WTC11 (cell line): ENCODE measurements around the gene KCNQ4. TPM values are rescaled to one million over a fixed set of nuclear protein-coding genes. Genes with fewer than 3 reads are reported as not detected.

Experiments
- ATAC-seq: fragments of 200-7000 bp; cut with Tn5 transposase; 2 replicates; pipeline ENCODE4 v1.10.0; 2021; ENCODE audit warnings: mild to moderate bottlenecking, moderate library complexity
- CTCF ChIA-PET: fragments of 300-600 bp; sonication (Branson Sonifier 250); formaldehyde crosslinking; loops from one replicate; lab custom pipeline; 2021; ENCODE audit warnings: antibody characterized with exemption; lab: Charles Lee
- POLR2A ChIA-PET: fragments of 350-600 bp; sonication (Branson Sonifier 250); formaldehyde crosslinking; loops from one replicate; lab custom pipeline; 2021; ENCODE audit warnings: antibody characterized with exemption; lab: Charles Lee
- DNase-seq: peaks from one replicate; pipeline ENCODE4 v3.0.0; 2021; ENCODE audit warnings: low spot score
- H3K27ac Mint-ChIP-seq: 2 replicates; pipeline ENCODE4 v1.8.0; 2021; ENCODE audit warnings: mixed read lengths
- H3K27me3 Mint-ChIP-seq: 2 replicates; pipeline ENCODE4 v1.8.0; 2021; ENCODE audit warnings: low read depth, mild to moderate bottlenecking, moderate library complexity, mixed read lengths
- H3K36me3 Mint-ChIP-seq: 2 replicates; pipeline ENCODE4 v1.8.0; 2021; ENCODE audit warnings: mixed read lengths
- H3K4me1 Mint-ChIP-seq: 2 replicates; pipeline ENCODE4 v1.8.0; 2022; ENCODE audit warnings: mixed read lengths
- H3K4me3 Mint-ChIP-seq: 2 replicates; pipeline ENCODE4 v1.8.0; 2021; ENCODE audit warnings: mild to moderate bottlenecking, moderate library complexity, mixed read lengths
- H3K9me3 Mint-ChIP-seq: 2 replicates; pipeline ENCODE4 v1.8.0; 2021; ENCODE audit warnings: mixed read lengths
- ATF1 ChIP-seq: sonication (generic); formaldehyde crosslinking; IDR thresholded peaks from 2 replicates; pipeline ENCODE4 v1.8.1; 2023; ENCODE audit warnings: mild to moderate bottlenecking, moderate library complexity, missing genetic modification reagents
- ATF2 ChIP-seq: sonication (generic); formaldehyde crosslinking; IDR thresholded peaks from 2 replicates; pipeline ENCODE4 v1.8.1; 2022; ENCODE audit warnings: low read depth, missing genetic modification reagents, borderline replicate concordance
- ATF6 ChIP-seq: sonication (generic); formaldehyde crosslinking; IDR thresholded peaks from 2 replicates; pipeline ENCODE4 v1.8.1; 2023; ENCODE audit warnings: mild to moderate bottlenecking, missing genetic modification reagents
- CREB1 ChIP-seq: sonication (generic); formaldehyde crosslinking; IDR thresholded peaks from 2 replicates; pipeline ENCODE4 v1.8.0; 2023; ENCODE audit warnings: mild to moderate bottlenecking, missing genetic modification reagents
- E2F4 ChIP-seq: sonication (generic); formaldehyde crosslinking; IDR thresholded peaks from 2 replicates; pipeline ENCODE4 v1.8.1; 2022; ENCODE audit warnings: low read depth, mild to moderate bottlenecking, moderate library complexity, missing genetic modification reagents, borderline replicate concordance
- ESRRA ChIP-seq: sonication (generic); formaldehyde crosslinking; IDR thresholded peaks from 2 replicates; pipeline ENCODE4 v1.8.1; 2022; ENCODE audit warnings: mild to moderate bottlenecking, missing genetic modification reagents, borderline replicate concordance
- FOXK1 ChIP-seq: sonication (generic); formaldehyde crosslinking; IDR thresholded peaks from 2 replicates; pipeline ENCODE4 v1.8.0; 2022; ENCODE audit warnings: mild to moderate bottlenecking, moderate library complexity, missing genetic modification reagents
- FOXP4 ChIP-seq: sonication (generic); formaldehyde crosslinking; IDR thresholded peaks from 2 replicates; pipeline ENCODE4 v1.8.0; 2022; ENCODE audit warnings: mild to moderate bottlenecking, missing genetic modification reagents
- IRF1 ChIP-seq: sonication (generic); formaldehyde crosslinking; IDR thresholded peaks from 2 replicates; pipeline ENCODE4 v1.8.0; 2023; ENCODE audit warnings: missing genetic modification reagents
- JUN ChIP-seq: sonication (generic); formaldehyde crosslinking; IDR thresholded peaks from 2 replicates; pipeline ENCODE4 v1.8.0; 2023; ENCODE audit warnings: mild to moderate bottlenecking, missing genetic modification reagents
- KAT7 ChIP-seq: sonication (generic); formaldehyde crosslinking; IDR thresholded peaks from 2 replicates; pipeline ENCODE4 v1.8.1; 2023; ENCODE audit warnings: missing genetic modification reagents, mild to moderate bottlenecking, borderline replicate concordance
- MAX ChIP-seq: sonication (generic); formaldehyde crosslinking; IDR thresholded peaks from 2 replicates; pipeline ENCODE4 v1.8.0; 2022; ENCODE audit warnings: mild to moderate bottlenecking, missing genetic modification reagents
- NFE2L1 ChIP-seq: sonication (generic); formaldehyde crosslinking; IDR thresholded peaks from 2 replicates; pipeline ENCODE4 v1.8.1; 2023; ENCODE audit warnings: missing genetic modification reagents
- NR1H2 ChIP-seq: sonication (generic); formaldehyde crosslinking; IDR thresholded peaks from 2 replicates; pipeline ENCODE4 v1.9.0; 2021; ENCODE audit warnings: mild to moderate bottlenecking, moderate library complexity, missing genetic modification reagents
- NR3C1 ChIP-seq: sonication (generic); formaldehyde crosslinking; conservative IDR thresholded peaks from 2 replicates; pipeline ENCODE4 v1.8.1; 2023; ENCODE audit warnings: low read depth, mild to moderate bottlenecking, missing genetic modification reagents
- PRDM15 ChIP-seq: sonication (generic); formaldehyde crosslinking; IDR thresholded peaks from 2 replicates; pipeline ENCODE4 v1.8.0; 2022; ENCODE audit warnings: missing genetic modification reagents
- PRRX2 ChIP-seq: fragments of 250-450 bp; sonication (Bioruptor Pico); IDR thresholded peaks from 2 replicates; pipeline ENCODE4 v1.8.0; 2021; ENCODE audit warnings: mild to moderate bottlenecking
- TCF7 ChIP-seq: sonication (generic); formaldehyde crosslinking; IDR thresholded peaks from 2 replicates; pipeline ENCODE4 v1.8.0; 2022; ENCODE audit warnings: mild to moderate bottlenecking, low read depth, missing genetic modification reagents, moderate library complexity
- TEAD1 ChIP-seq: sonication (generic); formaldehyde crosslinking; IDR thresholded peaks from 2 replicates; pipeline ENCODE4 v1.8.0; 2022; ENCODE audit warnings: mild to moderate bottlenecking, missing genetic modification reagents
- ZNF138 ChIP-seq: sonication (generic); formaldehyde crosslinking; conservative IDR thresholded peaks from 2 replicates; pipeline ENCODE4 v1.8.1; 2022; ENCODE audit warnings: mild to moderate bottlenecking, moderate library complexity, missing genetic modification reagents
- ZNF232 ChIP-seq: sonication (generic); formaldehyde crosslinking; IDR thresholded peaks from 2 replicates; pipeline ENCODE4 v1.8.0; 2022; ENCODE audit warnings: mild to moderate bottlenecking, missing genetic modification reagents
- ZNF263 ChIP-seq: sonication (generic); formaldehyde crosslinking; IDR thresholded peaks from 2 replicates; pipeline ENCODE4 v1.8.1; 2022; ENCODE audit warnings: low read depth, mild to moderate bottlenecking, moderate library complexity, missing genetic modification reagents
- ZNF396 ChIP-seq: fragments of 250-450 bp; sonication (Bioruptor Pico); IDR thresholded peaks from 2 replicates; pipeline ENCODE4 v1.8.0; 2021; ENCODE audit warnings: mild to moderate bottlenecking, moderate library complexity, borderline replicate concordance
- ZNF671 ChIP-seq: fragments of 250-450 bp; sonication (Bioruptor Pico); IDR thresholded peaks from 2 replicates; pipeline ENCODE4 v1.8.0; 2021; ENCODE audit warnings: mild to moderate bottlenecking
- total RNA-seq: library from RNA; stranded (reverse); gene quantifications from 3 replicates; pipeline ENCODE4 v1.2.3, GENCODE V29; 2021

The KCNQ4 gene
- total RNA-seq, 1 experiment from 2014 or later: 4.0 TPM

- DNase-seq (no peak), ATAC-seq (no peak)
- POLR2A ChIA-PET: no interaction called here
- CTCF ChIA-PET: interaction anchor here (0.7 to 19.7 kb wide), 2 partner anchors 106 to 200 kb away, joined by 3 to 515 read pairs; no protein-coding TSS in a partner anchor
- peaks cover 10% of the 10 kb centered on the region for H3K4me1 Mint-ChIP-seq
- H3K27me3 Mint-ChIP-seq: no peaks in the 10 kb centered on the region
- H3K27ac Mint-ChIP-seq: no peak overlapping the region
- TF ChIP-seq CREB1 (no peak), TEAD1 (CRISPR knock-in tag) (no peak), E2F4 (CRISPR knock-in tag) (no peak), ZNF671 (CRISPR knock-in tag) (no peak), PRRX2 (no peak), ATF6 (no peak), MAX (no peak), ATF1 (CRISPR knock-in tag) (no peak), FOXK1 (no peak), TCF7 (CRISPR knock-in tag) (no peak), NFE2L1 (no peak), ESRRA (CRISPR knock-in tag) (no peak)
- peaks cover 3% of the 10 kb centered on the region; the same call in 1 of the 2 replicates for H3K36me3 Mint-ChIP-seq
- peaks cover 11% of the 10 kb centered on the region for H3K9me3 Mint-ChIP-seq
- no peak overlapping the region for H3K4me3 Mint-ChIP-seq
Observed at GRCh38 chr1:40845895-40846294, 62.3 kb downstream of the KCNQ4 start.

- Mint-ChIP-seq H3K4me1 (peaks cover 10% of the 10 kb centered on the region), H3K36me3 (peaks cover 3% of the 10 kb centered on the region; the same call in 1 of the 2 replicates), H3K27ac (no peak overlapping the region), H3K27me3 (no peaks in the 10 kb centered on the region), H3K9me3 (peaks cover 11% of the 10 kb centered on the region), H3K4me3 (no peak overlapping the region)
- peak; percentile 60 for ATAC-seq
- ChIA-PET POLR2A (no interaction called here), CTCF (interaction anchor here (1.2 to 19.7 kb wide), 2 partner anchors 72 to 105 kb away, joined by 3 to 515 read pairs; no protein-coding TSS in a partner anchor)
- no peak for DNase-seq
- TF ChIP-seq IRF1 (CRISPR knock-in tag) (no peak), ZNF232 (CRISPR knock-in tag) (no peak), NR3C1 (CRISPR knock-in tag) (no peak), ATF1 (CRISPR knock-in tag) (no peak), PRDM15 (no peak), KAT7 (CRISPR knock-in tag) (no peak), ZNF138 (no peak), NR1H2 (CRISPR knock-in tag) (no peak), NFE2L1 (no peak), ATF2 (CRISPR knock-in tag) (no peak), ZNF263 (CRISPR knock-in tag) (no peak), ZNF396 (CRISPR knock-in tag) (no peak), FOXP4 (CRISPR knock-in tag) (no peak), JUN (no peak)
Observed at GRCh38 chr1:40847023-40847745, 63.6 kb downstream of the KCNQ4 start.
